LNCaP clone FGC (cell line): ENCODE data around the gene MTIF2.
"Not testable (repeated sequence)": the region's sequence is repeated elsewhere in the genome, so short reads cannot be mapped to it uniquely, and the experiment has no call there.

Experiments
- DNase-seq: peaks from one replicate; pipeline ENCODE4 v3.0.0-alpha.2; 2011; ENCODE audit warnings: low read depth
- H3K4me3 ChIP-seq: 2 replicates; pipeline ENCODE4 v1.5.1; 2011; ENCODE audit warnings: mild to moderate bottlenecking, low read depth, low read length, control low read depth
- TF ChIP-seq, protein P1 (sequence below): IDR thresholded peaks from 2 replicates; pipeline ENCODE4 v1.5.1; 2012; ENCODE audit warnings: mild to moderate bottlenecking; ENCODE audit not compliant: control insufficient read depth, insufficient read depth; ENCODE audit errors: extremely low read depth

MTIF2 gene

DNA sequence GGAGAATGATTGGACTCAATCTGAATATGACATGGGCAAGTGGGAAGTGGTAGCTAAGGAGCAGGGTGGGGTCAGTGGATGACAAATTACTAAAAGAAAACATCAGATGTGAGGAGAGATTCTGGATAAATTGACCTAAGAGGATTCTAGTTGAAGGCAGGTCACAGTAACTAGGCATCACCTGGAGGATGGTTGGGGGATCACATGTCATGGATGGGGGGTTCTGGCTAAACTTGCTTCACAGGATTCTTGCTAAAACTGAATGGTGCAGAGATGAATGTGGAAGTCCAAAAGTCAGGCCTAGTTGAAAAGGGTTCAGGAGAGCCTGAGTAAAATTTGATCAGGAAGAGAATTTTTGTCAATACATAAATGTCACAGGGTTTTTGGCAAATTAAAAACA lies 55.2 kb downstream of the MTIF2 start:
- TF ChIP-seq, protein P1, sequence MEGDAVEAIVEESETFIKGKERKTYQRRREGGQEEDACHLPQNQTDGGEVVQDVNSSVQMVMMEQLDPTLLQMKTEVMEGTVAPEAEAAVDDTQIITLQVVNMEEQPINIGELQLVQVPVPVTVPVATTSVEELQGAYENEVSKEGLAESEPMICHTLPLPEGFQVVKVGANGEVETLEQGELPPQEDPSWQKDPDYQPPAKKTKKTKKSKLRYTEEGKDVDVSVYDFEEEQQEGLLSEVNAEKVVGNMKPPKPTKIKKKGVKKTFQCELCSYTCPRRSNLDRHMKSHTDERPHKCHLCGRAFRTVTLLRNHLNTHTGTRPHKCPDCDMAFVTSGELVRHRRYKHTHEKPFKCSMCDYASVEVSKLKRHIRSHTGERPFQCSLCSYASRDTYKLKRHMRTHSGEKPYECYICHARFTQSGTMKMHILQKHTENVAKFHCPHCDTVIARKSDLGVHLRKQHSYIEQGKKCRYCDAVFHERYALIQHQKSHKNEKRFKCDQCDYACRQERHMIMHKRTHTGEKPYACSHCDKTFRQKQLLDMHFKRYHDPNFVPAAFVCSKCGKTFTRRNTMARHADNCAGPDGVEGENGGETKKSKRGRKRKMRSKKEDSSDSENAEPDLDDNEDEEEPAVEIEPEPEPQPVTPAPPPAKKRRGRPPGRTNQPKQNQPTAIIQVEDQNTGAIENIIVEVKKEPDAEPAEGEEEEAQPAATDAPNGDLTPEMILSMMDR = no peak
- no peak for DNase-seq
- H3K4me3 ChIP-seq = no peak overlapping the region

DNA sequence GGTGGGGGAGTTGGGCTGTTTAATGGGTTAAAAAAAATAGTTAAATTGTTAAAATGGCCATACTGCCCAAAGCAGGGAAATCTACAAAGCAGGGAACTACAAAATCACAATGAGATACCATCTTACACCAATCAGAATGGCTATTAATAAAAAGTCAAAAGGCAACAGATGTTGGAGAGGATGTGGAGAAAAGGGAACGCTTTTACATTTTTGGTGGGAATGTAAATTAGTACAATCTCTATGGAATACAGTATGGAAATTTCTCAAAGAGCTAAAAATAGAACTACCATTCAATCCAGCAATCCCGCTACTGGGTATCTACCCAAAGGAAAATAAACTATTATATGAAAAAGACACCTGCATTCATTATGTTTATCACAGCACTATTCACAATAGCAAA lies 64.1 kb downstream of the MTIF2 start:
- DNase-seq = no peak
- no peak overlapping the region for H3K4me3 ChIP-seq
- TF ChIP-seq, protein P1 = no peak

DNA sequence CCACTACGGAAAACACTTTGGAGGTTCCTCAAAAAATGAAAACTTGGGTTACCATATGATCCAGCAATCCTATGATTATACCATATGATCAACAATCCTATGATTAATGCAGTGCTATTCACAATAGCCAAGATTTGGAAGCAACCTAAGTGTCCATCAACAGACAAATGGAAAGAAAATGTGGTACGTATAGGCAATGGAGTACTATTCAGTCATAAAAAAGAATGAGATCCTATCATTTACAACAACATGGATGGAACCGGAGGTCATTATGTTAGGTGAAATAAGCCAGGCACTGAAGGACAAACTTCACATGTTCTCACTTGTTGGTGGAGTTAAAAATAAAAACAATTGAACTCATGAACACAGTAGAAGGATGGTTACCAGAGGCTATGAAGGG lies 64.5 kb downstream of the MTIF2 start:
- no peak for DNase-seq
- TF ChIP-seq, protein P1 = no peak
- H3K4me3 ChIP-seq = no peak overlapping the region

DNA sequence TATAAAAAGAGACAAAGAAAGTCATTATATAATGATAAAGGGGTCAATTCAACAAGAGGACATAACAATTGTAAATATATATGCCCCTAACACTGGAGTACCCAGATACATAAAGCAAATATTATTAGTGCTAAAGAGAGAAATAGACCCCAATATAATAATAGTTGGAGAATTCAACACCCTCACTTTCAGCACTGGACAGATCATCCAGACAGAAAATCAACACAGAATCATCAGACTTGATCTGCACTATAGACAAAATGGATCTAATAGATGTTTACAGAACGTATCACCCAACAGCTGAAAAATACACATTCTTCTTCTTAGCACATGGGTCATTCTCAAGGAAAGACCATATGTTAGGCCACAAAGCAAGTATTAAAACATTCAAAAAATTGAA lies 68.6 kb downstream of the MTIF2 start:
- no peak for DNase-seq
- H3K4me3 ChIP-seq = no peak overlapping the region
- TF ChIP-seq, protein P1 = no peak

DNA sequence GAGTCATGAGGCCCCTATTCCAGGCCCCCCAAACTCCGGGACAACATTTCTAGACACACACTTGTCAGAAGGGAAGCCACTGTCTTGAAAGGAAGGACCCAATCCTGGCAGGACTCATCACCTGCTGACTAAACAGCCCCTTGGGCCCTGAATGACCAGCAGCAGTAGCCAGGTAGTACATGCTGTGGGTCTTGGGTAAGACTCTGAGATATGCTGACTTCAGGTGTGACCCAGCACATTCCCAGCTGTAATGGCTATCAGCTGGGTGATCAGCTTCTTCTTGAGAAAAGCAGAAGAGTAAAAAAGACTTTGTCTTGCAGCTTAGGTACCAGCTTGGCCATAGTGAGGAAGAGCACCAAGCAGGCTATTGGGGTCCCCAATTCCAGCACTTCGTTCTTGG lies 72.5 kb downstream of the MTIF2 start:
- TF ChIP-seq, protein P1 = no peak
- no peak overlapping the region for H3K4me3 ChIP-seq
- DNase-seq = no peak

DNA sequence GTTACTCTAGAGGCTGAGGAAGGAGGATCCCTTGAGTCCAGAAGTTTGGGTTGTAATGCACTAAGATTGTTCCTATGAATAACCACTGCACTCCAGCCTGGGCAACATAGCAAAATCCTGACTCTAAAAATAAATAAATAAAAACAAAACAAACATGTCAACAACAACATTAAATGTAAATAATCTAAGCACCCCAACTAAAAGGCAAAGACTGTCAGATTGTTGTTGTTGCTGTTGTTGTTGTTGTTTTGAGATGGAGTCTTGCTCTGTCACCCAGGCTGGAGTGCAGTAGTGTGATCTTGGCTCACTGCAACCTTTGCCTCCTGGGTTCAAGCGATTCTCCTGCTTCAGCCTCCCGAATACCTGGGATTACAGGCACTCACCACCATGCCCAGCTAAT lies 77.1 kb downstream of the MTIF2 start:
- not testable (repeated sequence) for DNase-seq

DNA sequence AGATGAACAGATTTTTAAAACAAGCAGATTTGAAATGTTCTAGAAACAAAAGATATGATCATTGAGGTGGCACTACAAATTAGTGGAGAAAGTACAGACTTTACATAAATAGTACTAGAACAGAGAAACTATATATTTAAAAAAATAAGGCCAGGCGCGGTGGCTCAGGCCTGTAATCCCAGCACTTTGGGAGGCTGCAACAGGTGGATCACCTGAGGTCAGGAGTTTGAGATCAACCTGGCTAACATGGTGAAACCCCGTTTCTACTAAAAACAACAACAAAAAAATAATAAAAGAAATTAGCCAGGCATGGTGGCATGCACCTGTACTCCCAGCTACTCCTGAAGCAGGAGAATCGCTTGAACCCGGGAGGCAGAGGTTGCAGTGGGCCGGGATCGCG lies 82.2 kb downstream of the MTIF2 start:
- DNase-seq, H3K4me3 ChIP-seq: not testable (repeated sequence)

More for the DNA sequence above, 77.1 kb downstream of the MTIF2 start:
- not testable (repeated sequence) for H3K4me3 ChIP-seq
